ENCODE measurements around the gene FUT6. TPM values are rescaled to one million over a fixed set of nuclear protein-coding genes. Genes with fewer than 3 reads are reported as not detected.

The FUT6 gene
- total RNA-seq, 1 experiment from 2014 or later = not detected

DNA sequence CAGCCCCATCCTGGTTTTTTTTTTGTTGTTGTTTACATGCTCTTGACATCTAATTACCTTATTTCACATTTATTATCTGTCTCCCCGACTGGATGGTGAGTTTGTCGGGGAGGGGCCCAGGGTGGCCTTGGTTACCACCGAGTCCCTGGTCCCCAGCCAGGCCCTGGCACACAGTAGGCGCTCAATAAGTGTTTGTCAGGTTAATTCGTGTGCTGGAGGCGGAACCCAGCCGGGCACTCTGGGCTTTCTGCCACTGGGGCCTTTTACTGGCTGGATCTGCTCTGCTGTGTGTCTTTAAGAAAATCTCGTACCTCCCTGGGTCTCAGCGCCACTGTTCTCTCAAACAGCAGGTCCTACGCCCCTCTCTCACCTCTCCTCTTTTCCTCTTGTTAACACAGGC, 30.0 kb downstream of the FUT6 start:
- TF ChIP-seq EZH2 (IDR thresholded peaks at IDR 0.05; ENCODE audit: borderline replicate concordance, low read depth, low read length, poor library complexity, severe bottlenecking) = no peak
- TF ChIP-seq, protein P1, sequence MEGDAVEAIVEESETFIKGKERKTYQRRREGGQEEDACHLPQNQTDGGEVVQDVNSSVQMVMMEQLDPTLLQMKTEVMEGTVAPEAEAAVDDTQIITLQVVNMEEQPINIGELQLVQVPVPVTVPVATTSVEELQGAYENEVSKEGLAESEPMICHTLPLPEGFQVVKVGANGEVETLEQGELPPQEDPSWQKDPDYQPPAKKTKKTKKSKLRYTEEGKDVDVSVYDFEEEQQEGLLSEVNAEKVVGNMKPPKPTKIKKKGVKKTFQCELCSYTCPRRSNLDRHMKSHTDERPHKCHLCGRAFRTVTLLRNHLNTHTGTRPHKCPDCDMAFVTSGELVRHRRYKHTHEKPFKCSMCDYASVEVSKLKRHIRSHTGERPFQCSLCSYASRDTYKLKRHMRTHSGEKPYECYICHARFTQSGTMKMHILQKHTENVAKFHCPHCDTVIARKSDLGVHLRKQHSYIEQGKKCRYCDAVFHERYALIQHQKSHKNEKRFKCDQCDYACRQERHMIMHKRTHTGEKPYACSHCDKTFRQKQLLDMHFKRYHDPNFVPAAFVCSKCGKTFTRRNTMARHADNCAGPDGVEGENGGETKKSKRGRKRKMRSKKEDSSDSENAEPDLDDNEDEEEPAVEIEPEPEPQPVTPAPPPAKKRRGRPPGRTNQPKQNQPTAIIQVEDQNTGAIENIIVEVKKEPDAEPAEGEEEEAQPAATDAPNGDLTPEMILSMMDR (conservative IDR thresholded peaks at IDR 0.05; ENCODE audit: low read depth, low read length) = no peak
- no peaks in the 10 kb centered on the region for H3K9me3 ChIP-seq (ENCODE audit: low read depth, low read length, poor library complexity, severe bottlenecking)
- CTCF ChIA-PET = no interaction called here
- no peaks in the 10 kb centered on the region for H3K36me3 ChIP-seq (ENCODE audit: insufficient read depth, low read length, poor library complexity, severe bottlenecking)
- H3K4me1 ChIP-seq (ENCODE audit: insufficient read depth, low read length, poor library complexity, severe bottlenecking) = peaks cover 13% of the 10 kb centered on the region
- no peak for DNase-seq (ENCODE audit: low spot score)
- POLR2A ChIA-PET (ENCODE audit: low non-redundant PET) = no interaction called here
- intact Hi-C loops (cut with micrococcal nuclease; ENCODE audit: unreplicated experiment) = no loop called here
- H3K27me3 ChIP-seq (replicated peaks; ENCODE audit: insufficient read depth, low read depth, low read length, poor library complexity) = no peaks in the 10 kb centered on the region
- H3K4me3 ChIP-seq (ENCODE audit: low read depth, low read length, poor library complexity, severe bottlenecking) = no peak overlapping the region
- H3K27ac ChIP-seq (ENCODE audit: low read depth, low read length, poor library complexity, severe bottlenecking) = no peak overlapping the region
- BruUV-seq (replicated peaks) = no TSS peak

DNA sequence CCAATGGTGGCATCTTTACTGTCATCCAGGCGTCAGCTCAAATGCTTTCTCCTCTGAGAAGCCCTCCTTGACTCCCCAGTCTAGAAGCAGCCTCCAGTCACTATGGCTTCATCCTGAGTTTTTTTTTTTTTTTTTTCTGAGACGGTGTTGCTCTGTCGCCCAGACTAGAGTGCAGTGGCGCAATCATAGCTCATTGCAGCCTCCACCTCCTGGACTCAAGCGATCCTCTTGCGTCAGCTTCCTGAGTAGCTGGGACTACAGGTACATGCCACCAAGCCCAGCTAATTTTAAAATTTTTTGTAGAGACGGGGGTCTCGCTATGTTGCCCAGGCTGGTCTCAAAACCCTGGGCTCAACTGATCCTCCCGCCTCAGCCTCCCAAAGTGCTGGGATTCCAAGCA, 30.4 kb downstream of the FUT6 start:
- intact Hi-C loops (cut with micrococcal nuclease; ENCODE audit: unreplicated experiment) = no loop called here
- Histone ChIP-seq H3K4me1 (ENCODE audit: insufficient read depth, low read length, poor library complexity, severe bottlenecking) (peaks cover 16% of the 10 kb centered on the region), H3K27me3 (replicated peaks; ENCODE audit: insufficient read depth, low read depth, low read length, poor library complexity) (no peaks in the 10 kb centered on the region), H3K9me3 (ENCODE audit: low read depth, low read length, poor library complexity, severe bottlenecking) (no peaks in the 10 kb centered on the region), H3K36me3 (ENCODE audit: insufficient read depth, low read length, poor library complexity, severe bottlenecking) (no peaks in the 10 kb centered on the region), H3K27ac (ENCODE audit: low read depth, low read length, poor library complexity, severe bottlenecking) (no peak overlapping the region), H3K4me3 (ENCODE audit: low read depth, low read length, poor library complexity, severe bottlenecking) (no peak overlapping the region)
- no TSS peak for BruUV-seq (replicated peaks)
- ChIA-PET CTCF (interaction anchor here (0.7 kb wide), 1 partner anchor 31 kb away, joined by 4 read pairs; no protein-coding TSS in a partner anchor), POLR2A (ENCODE audit: low non-redundant PET) (no interaction called here)
- no peak for DNase-seq (ENCODE audit: low spot score)
- TF ChIP-seq EZH2 (IDR thresholded peaks at IDR 0.05; ENCODE audit: borderline replicate concordance, low read depth, low read length, poor library complexity, severe bottlenecking) = no peak
- TF ChIP-seq, protein P1 (conservative IDR thresholded peaks at IDR 0.05; ENCODE audit: low read depth, low read length) = no peak

DNA sequence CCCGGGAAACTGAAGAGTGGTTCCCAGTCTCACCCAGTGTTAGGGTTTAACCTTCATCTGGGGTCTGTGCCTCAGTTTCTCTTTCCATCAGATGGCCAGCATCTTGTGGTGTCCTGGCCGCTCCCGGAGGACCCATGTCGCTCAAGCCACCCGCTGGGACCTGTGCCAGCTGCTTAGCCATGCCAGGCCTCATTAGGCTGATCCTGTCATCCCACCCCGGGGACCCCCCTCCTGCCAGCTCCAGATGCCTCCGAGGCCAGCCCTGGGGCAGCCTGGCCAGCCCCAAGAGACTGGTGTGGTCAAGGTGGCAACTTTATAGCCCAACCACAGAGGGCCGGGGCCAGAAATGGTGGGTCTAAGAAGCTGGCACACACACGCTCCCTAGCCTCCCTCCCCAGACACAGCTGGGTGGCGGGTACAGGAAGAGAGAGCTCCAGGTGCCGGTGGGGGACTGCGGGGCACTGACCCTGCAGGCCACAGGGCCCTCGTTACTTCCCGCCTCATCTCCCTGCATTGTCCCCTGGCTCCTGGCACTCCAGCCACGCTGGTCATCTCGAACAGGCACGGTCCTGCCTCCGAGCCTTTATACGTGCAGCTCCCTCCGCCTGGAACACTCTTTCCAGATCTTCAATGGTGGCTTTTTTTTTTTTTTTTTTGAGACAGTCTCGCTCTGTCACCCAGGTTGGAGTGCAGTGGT, 31.2 kb downstream of the FUT6 start:
- BruUV-seq (replicated peaks) = no TSS peak
- POLR2A ChIA-PET (ENCODE audit: low non-redundant PET) = no interaction called here
- Histone ChIP-seq H3K4me3 (ENCODE audit: low read depth, low read length, poor library complexity, severe bottlenecking) (no peak overlapping the region), H3K27ac (ENCODE audit: low read depth, low read length, poor library complexity, severe bottlenecking) (no peak overlapping the region), H3K9me3 (ENCODE audit: low read depth, low read length, poor library complexity, severe bottlenecking) (no peaks in the 10 kb centered on the region), H3K27me3 (replicated peaks; ENCODE audit: insufficient read depth, low read depth, low read length, poor library complexity) (no peaks in the 10 kb centered on the region), H3K4me1 (ENCODE audit: insufficient read depth, low read length, poor library complexity, severe bottlenecking) (peaks cover 21% of the 10 kb centered on the region), H3K36me3 (ENCODE audit: insufficient read depth, low read length, poor library complexity, severe bottlenecking) (no peaks in the 10 kb centered on the region)
- CTCF ChIA-PET = interaction anchor here (0.7 kb wide), 1 partner anchor 31 kb away, joined by 4 read pairs; no protein-coding TSS in a partner anchor
- DNase-seq (ENCODE audit: low spot score) = no peak
- intact Hi-C loops (cut with micrococcal nuclease; ENCODE audit: unreplicated experiment) = no loop called here
- TF ChIP-seq EZH2 (IDR thresholded peaks at IDR 0.05; ENCODE audit: borderline replicate concordance, low read depth, low read length, poor library complexity, severe bottlenecking) = no peak
- TF ChIP-seq, protein P1 (conservative IDR thresholded peaks at IDR 0.05; ENCODE audit: low read depth, low read length) = no peak

Measured in A673 (cell line).